ENCODE measurements around the gene LPP. TPM values are rescaled to one million over a fixed set of nuclear protein-coding genes. Genes with fewer than 3 reads are reported as not detected.

LPP gene
- total and polyA plus RNA-seq, 2 of the 13 experiments (the other 11 are each of a cell fraction or from before 2014, with no cell fraction given): 19.2 to 29.9 TPM

- no peak overlapping the region for H3K27ac ChIP-seq (ENCODE audit: extremely low read length, insufficient read depth, low read length)
- no TSS peak for BruUV-seq (replicated peaks)
- no peaks in the 10 kb centered on the region for H3K27me3 ChIP-seq (ENCODE audit: control insufficient read depth in 1 of 2, insufficient read depth in 2 of 2, low read length in 2 of 2)
- H2AFZ ChIP-seq (ENCODE audit: low read length): no peak overlapping the region
- 94% methylated on average over 4 of the region's 4 CpGs for WGBS (ENCODE audit: low lambda C conversion rate)
- no peak overlapping the region for H3K4me2 ChIP-seq (ENCODE audit: low read depth, low read length)
- ATAC-seq: no peak
- H3K4me3 ChIP-seq (replicated peaks in 1 of 3; ENCODE audit: insufficient read depth in 1 of 3, low read depth in 2 of 3, low read length in 3 of 3): no peak overlapping the region
- ChIA-PET POLR2A (interaction anchor here (1.6 kb wide), 1 partner anchor 73 kb away, joined by 6 read pairs; no protein-coding TSS in a partner anchor), CTCF (ENCODE audit: low intra/inter-chr PET ratio, low total read pairs) (no interaction called here)
- H4K20me1 ChIP-seq (ENCODE audit: insufficient read depth, low read length): no peaks in the 10 kb centered on the region
- in situ Hi-C loops (cut with HindIII; ENCODE audit: extremely low pct_ligation_motif_present, low pct_unique_long_range_greater_than_20kb) (no loop called here), intact Hi-C loops (cut with micrococcal nuclease; ENCODE audit: unreplicated experiment) (no loop called here)
- peaks cover 24% of the 10 kb centered on the region for H3K4me1 ChIP-seq (ENCODE audit: insufficient read depth, low read length)
- no peak for DNase-seq (ENCODE audit: low spot score)
- no peak overlapping the region for H3K9ac ChIP-seq (ENCODE audit: insufficient read depth, low read depth, low read length)
- no peaks in the 10 kb centered on the region for H3K36me3 ChIP-seq (replicated peaks in 1 of 2; ENCODE audit: control insufficient read depth in 1 of 2, insufficient read depth in 2 of 2, low read length in 2 of 2)
- no peak for FAIRE-seq
- H3K9me3 ChIP-seq (ENCODE audit: low read length): no peaks in the 10 kb centered on the region
- H3K79me2 ChIP-seq (ENCODE audit: insufficient read depth, low read length): no peaks in the 10 kb centered on the region
- TF ChIP-seq PRPF4 (IDR thresholded peaks at IDR 0.05; ENCODE audit: low read depth, low read length, poor library complexity, severe bottlenecking) (no peak), ZNF768 (CRISPR knock-in tag; IDR thresholded peaks at IDR 0.05) (no peak), ZNF629 (CRISPR knock-in tag; conservative IDR thresholded peaks at IDR 0.05) (no peak), NR1H2 (CRISPR knock-in tag; IDR thresholded peaks at IDR 0.05; ENCODE audit: borderline replicate concordance, low read depth) (no peak), ZNF367 (CRISPR knock-in tag; IDR thresholded peaks at IDR 0.05; ENCODE audit: borderline replicate concordance) (no peak), KLF11 (CRISPR knock-in tag; IDR thresholded peaks at IDR 0.05) (no peak), ZBTB34 (CRISPR knock-in tag; IDR thresholded peaks at IDR 0.05) (no peak), ZNF615 (CRISPR knock-in tag; IDR thresholded peaks at IDR 0.05; ENCODE audit: borderline replicate concordance) (no peak), ZNF3 (CRISPR knock-in tag; IDR thresholded peaks at IDR 0.05) (no peak), ZNF333 (CRISPR knock-in tag; IDR thresholded peaks at IDR 0.05; ENCODE audit: borderline replicate concordance) (no peak)
- TF ChIP-seq, protein P1, sequence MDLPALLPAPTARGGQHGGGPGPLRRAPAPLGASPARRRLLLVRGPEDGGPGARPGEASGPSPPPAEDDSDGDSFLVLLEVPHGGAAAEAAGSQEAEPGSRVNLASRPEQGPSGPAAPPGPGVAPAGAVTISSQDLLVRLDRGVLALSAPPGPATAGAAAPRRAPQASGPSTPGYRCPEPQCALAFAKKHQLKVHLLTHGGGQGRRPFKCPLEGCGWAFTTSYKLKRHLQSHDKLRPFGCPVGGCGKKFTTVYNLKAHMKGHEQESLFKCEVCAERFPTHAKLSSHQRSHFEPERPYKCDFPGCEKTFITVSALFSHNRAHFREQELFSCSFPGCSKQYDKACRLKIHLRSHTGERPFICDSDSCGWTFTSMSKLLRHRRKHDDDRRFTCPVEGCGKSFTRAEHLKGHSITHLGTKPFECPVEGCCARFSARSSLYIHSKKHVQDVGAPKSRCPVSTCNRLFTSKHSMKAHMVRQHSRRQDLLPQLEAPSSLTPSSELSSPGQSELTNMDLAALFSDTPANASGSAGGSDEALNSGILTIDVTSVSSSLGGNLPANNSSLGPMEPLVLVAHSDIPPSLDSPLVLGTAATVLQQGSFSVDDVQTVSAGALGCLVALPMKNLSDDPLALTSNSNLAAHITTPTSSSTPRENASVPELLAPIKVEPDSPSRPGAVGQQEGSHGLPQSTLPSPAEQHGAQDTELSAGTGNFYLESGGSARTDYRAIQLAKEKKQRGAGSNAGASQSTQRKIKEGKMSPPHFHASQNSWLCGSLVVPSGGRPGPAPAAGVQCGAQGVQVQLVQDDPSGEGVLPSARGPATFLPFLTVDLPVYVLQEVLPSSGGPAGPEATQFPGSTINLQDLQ (CRISPR knock-in tag; IDR thresholded peaks at IDR 0.05): no peak
- TF ChIP-seq, protein P2, sequence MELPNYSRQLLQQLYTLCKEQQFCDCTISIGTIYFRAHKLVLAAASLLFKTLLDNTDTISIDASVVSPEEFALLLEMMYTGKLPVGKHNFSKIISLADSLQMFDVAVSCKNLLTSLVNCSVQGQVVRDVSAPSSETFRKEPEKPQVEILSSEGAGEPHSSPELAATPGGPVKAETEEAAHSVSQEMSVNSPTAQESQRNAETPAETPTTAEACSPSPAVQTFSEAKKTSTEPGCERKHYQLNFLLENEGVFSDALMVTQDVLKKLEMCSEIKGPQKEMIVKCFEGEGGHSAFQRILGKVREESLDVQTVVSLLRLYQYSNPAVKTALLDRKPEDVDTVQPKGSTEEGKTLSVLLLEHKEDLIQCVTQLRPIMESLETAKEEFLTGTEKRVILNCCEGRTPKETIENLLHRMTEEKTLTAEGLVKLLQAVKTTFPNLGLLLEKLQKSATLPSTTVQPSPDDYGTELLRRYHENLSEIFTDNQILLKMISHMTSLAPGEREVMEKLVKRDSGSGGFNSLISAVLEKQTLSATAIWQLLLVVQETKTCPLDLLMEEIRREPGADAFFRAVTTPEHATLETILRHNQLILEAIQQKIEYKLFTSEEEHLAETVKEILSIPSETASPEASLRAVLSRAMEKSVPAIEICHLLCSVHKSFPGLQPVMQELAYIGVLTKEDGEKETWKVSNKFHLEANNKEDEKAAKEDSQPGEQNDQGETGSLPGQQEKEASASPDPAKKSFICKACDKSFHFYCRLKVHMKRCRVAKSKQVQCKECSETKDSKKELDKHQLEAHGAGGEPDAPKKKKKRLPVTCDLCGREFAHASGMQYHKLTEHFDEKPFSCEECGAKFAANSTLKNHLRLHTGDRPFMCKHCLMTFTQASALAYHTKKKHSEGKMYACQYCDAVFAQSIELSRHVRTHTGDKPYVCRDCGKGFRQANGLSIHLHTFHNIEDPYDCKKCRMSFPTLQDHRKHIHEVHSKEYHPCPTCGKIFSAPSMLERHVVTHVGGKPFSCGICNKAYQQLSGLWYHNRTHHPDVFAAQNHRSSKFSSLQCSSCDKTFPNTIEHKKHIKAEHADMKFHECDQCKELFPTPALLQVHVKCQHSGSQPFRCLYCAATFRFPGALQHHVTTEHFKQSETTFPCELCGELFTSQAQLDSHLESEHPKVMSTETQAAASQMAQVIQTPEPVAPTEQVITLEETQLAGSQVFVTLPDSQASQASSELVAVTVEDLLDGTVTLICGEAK (IDR thresholded peaks at IDR 0.05): no peak
- TF ChIP-seq, protein P2 (CRISPR knock-in tag; IDR thresholded peaks at IDR 0.05): no peak
Observed at GRCh38 chr3:188672840-188673239, 518.9 kb downstream of the LPP start.
